Activated T-cell treated with anti-CD3 and anti-CD28 coated beads for 48 hours (primary cell): ENCODE results near the gene TRIAP1.
"Not testable (repeated sequence)": the region's sequence is repeated elsewhere in the genome, so short reads cannot be mapped to it uniquely, and the experiment has no call there.

Source experiments
- DNase-seq: peaks from one replicate; pipeline ENCODE4 v3.0.0-alpha.2; 2020; ENCODE audit warnings: low read depth

The TRIAP1 gene

DNA sequence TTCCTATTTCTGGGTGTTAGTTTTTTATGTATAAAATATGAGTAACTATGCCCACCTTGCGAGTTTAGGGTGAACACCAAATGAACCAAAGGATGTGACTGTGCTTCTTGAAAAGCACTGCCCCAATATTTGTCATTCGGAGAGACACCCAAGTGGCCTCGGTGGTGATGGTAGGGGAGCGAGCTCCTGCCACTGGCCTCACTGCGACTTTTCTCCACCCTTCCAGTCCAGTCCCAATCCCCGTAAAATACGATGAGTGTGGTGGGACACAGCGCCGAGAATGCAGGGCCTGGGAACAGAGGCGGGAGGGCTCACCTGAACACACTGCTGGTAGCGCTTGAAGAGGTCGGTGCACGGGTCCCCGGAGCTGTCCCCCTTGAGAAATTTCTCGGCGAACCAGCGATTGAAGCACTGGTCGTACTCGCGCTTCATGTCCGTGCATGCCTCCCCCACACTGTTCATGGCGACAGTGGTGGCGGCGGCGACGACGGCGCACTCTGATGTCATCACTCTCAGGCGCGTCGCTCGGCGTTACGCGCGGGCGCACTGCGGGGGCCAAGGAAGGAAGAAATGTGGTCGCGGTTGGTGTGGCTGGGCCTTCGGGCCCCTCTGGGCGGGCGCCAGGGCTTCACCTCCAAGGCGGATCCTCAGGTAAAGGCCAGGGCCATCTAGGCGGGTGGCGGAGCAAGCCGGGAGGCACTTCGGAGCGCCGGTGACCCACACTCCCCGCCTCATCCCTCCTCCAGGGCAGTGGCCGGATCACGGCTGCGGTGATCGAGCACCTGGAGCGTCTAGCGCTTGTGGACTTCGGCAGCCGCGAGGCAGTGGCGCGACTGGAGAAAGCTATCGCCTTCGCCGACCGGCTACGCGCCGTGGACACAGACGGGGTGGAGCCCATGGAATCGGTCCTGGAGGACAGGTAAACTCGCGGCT, at the start of gene TRIAP1, which contains the start of gene GATC:
TRIAP1 (minus strand) TSS at position 474 of the 933 bp plus-strand sequence; CDS start at position 462, 12 bp downstream.
GATC (plus strand) TSS at position 534 of the 933 bp plus-strand sequence; CDS start at position 571, 37 bp downstream.
- DNase-seq: peak; percentile 90

DNA sequence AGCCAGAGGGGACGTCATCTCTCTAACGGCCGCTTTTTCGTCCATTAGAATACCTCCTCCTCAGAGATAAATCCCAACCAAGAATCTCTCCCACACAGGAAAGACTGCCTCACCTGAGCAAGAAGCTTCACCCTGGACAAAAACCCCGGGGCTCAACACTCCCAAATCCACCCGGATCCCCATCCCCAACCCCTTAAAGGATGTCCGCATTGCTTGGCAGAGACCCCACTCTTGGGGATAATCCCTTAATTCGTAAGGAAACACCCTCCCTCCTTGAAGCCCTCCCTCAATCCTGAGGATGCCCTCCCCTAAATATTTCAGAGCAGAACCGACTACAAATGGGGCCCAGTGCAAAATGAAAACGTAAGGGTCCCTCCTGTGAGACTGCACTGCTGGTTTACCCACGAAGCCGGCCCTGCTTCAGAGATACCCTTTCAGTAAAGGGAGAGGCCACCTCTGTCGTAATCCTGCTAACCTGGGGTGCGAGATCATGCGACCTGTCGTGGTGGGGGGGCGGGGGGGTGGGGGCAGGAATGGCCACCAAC, 49.1 kb upstream of the TRIAP1 start:
- DNase-seq: no peak

DNA sequence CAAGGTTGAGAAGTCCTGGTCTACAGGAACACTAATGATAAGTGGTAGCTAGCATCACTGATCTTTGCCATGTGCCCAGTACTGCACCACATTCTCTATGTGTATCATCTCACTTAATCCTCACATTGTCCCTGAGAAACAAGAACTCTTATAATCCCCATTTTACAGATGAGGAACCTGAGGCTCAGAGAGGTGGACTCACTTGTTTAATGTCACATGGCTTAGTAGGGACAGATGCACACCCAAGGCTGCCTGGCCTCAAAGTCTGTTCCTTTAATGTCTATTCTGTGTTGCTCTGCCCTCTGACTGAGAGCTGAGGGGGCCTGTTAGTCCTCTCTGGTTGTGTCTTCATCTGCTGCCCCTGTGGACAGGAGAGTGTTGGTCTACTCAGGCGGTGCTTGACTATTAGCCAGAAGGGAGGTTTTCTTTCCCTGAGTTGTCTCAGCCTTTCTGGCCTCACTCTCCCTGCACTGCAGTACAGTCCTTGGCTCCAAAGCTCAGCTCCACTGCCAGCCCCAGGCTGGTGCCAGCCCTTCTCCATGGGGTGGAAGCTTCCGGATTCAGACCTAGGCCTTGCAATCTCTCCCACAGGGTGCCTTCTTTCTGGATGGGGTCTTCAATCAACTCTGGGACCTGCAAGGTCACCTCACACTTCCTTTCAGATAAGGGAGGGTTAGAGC, 44.8 kb upstream of the TRIAP1 start:
- DNase-seq: no peak

DNA sequence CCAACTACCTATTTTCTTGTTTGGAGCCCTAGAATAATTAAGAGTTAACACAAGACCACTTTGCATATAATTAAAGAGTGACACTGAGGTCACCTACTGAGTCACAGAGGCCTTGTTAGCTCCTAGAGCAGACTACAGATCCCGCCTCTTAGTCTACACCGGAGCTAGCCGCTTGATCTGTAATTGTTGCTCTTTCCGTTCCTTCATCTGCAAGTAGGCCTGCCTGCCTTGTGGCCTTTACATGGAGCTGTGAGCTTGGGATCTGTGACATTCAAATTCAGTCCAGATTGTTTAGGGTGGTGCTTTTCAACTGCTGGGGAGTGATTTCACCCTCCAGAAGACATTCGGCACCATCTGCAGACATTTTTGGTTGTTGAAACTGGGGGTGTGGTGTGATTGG, 44.1 kb upstream of the TRIAP1 start:
- DNase-seq: no peak

DNA sequence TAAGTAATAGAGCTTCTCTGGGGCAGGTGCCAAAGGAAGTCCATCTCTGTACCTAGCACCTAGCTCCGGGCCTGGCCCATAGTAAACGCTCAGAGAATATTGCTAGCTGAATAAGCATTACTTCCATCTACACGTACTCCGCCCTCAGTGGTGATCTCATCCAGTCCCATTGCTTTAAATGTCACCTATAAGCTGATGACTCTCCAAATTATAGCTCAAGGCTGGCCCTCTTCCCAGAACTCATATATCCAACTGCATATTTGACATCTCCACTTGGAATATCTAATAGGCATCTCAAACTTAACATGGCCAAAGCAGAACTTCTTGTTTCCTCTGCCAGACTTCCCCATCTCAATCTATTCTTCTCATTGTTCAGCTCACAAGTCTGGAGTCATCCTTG, 42.8 kb upstream of the TRIAP1 start:
- no peak for DNase-seq

DNA sequence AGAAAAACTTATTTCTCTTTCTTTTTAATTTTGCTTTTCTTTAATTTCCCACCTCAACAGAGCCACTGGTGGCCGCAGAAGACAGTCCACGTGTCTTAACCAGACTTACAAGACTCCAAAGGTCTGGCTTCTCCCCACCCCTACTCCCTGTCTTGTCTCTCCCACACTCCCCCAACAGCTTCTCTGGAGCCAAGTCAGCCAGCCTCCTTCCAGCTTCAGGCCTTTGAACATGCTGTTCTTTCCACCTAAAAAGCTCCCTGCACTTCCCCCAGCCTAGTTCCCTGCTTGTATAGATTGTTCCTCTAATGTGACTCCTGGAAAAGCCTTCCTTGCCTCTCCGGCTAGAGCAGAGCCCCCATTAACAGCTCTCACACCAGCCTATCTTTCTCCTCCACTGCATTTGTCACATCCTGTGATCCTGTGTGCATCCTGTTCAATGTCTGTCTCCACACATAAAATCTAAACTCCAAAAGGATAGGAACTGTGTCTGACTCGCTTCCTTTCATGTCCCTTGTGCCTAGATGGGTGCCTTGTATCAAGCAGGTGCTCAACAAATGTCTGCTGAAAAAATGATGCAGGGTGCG, 42.0 kb upstream of the TRIAP1 start:
- no peak for DNase-seq

DNA sequence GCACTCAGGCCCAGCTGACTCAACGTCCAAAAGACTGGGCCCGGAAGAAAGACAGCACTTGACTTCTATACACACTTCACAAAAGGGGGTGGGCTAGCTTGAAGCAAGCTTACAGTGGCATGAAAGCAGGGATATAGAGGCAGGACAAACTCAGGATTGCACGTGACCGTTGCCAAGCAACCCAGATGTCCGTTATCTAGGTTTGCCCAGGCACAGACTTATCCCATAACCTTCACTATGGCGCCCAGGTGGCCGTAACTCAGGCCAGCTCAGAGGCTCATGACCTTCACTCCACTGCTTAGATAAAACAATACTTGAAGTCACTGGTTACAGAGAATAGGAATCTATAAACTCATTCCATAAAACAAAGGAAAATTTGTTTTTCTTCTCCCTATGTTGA, 41.4 kb upstream of the TRIAP1 start:
- not testable (repeated sequence) for DNase-seq

DNA sequence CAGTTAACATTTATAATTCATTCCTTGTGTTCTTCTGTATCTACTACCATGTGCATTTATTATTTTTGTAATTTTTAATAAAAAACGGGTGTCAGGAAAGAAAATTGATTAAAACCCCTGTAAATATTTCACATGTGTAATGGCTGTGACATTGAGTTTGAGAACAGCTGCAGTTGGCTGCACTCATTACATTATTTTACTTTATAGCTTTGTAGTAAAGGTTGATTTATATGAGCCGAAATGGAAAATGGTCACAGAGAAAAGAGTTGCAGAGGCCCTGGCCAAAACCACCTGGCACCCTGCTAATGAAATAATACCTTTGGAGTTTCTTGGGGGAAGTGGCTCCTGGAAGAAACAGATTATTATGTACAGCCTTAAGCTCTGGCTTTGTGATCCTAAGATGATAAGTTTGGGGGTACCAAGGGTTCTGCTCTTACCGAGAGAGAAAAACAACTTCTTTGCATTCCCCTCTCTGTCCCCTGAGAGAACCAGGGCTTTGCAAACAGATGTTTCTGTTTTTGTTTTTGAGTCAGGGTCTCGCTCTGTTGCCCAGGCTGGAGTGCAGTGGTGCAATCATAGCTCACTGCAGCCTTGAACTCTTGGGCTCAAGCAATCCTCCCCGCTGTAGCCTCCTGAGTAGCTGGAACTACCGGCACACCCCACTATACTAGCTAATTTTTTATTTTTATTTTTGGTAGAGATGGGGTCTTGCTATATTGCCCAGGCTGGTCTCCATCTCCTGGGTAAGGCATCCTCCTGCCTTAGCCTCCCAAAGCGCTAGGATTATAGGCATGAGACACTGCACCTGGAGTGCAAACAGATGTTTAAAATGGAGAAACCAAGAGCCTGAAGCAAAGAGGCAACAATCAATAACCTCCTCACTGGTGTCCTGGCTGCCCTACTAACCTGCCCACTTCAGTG, 40.0 kb upstream of the TRIAP1 start:
- no peak for DNase-seq

DNA sequence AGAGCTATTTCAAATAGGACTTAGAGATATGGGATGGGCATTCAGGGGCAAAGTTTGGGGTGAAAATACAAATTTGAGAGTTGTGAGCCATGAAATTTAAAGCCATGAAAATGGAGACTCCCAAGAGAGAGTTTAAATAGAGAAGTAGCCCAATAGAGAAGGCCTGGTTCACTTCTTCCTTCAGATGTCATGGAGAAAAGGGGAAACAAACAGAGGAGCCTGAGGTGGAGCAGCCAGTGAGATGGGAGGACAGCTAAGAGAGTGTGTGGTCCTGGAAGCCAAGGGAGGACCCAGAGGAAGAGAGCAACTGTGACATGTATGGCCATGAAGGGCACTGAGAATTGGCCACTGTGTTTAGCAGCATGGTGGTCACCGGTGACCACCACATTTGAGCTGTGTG, 37.4 kb upstream of the TRIAP1 start:
- DNase-seq: no peak

DNA sequence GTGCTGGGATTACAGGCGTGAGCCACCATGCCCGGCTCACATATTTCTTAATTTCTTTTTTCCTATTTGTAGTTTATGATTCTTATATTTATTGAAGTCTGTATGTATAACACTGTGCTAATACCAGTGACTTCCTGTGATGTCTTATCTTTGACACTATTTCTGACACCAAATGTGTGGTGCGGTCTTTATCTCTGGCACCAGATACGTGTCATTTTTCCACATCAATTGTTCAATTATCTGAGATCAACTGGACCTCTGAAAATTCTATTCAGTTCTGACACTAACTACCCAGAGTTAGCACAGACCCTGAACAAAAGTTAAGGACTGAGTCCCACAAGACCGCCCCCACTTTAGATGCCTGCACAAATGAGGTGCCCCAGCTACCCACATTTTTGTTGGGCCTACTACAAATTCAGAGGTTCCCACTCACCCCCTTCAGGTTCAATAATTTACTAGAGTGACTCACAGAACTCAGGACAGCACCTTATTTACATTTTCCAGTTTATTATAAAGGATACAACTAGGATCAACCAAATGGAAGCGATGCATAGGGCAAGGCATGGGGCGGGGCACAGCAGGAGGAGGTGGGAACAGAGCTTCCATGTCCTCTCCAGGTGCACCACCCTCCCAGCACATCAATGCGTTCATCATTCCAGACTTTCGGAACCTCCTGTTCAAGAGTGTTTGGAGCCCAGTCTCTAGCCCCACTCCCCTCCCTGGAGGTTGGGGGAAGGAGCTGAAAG, 35.0 kb upstream of the TRIAP1 start:
- DNase-seq: no peak

DNA sequence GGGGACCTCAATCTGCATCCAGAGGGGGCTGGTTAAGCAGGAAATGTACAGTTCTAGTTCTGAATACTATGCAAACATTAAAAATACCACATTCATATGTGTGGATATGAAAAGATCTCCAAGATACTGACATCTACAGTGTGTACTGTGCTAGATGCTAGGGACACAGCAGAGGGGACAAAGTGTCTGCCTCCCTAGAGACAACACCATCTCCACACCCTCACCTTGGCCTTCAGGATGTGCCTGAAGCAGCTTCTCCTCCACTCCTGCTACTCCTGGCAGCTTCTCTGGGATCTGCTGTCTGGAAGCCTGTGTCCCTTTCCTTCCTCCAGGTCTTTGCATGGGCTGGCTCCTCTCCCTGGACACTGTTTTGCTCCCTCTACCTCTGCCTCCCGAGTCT, 34.0 kb upstream of the TRIAP1 start:
- no peak for DNase-seq

DNA sequence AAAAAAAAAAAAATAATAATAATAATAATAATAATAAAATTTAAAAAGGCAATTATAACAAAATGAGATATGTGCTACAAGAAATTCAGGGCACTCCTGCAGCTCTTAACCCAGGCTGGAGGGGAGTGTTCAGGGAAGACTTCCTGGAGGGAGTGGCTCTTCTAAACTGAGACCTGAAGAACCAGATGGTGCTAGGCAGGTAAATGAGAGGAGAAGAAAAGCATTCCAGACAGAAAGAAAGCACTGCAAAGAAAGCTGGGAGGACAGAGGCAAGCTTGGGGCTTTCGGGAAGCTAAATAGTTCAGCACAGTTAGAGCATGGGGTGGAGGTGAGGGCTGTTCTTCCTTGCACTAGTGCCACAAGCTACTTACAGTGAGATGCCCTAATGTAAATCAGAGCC, 33.3 kb upstream of the TRIAP1 start:
- no peak for DNase-seq

DNA sequence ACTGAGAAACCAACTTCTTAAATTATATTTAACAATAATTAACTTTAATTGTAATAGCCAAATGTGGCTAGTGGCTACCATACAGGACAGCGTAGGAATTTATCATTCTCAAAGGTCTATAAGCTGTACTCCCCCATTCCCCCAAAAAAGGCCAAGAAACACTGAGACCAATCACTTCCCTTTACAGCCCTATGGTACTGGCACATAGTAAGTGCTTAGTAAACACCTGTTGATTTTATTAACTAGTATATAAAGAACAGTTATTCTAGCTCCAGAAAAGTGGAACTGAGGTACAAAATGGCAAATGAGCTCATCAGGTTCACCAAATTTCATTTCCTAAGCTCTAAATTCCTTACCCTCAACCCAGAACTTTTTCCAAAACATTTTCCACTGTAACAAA, 29.5 kb upstream of the TRIAP1 start:
- no peak for DNase-seq

DNA sequence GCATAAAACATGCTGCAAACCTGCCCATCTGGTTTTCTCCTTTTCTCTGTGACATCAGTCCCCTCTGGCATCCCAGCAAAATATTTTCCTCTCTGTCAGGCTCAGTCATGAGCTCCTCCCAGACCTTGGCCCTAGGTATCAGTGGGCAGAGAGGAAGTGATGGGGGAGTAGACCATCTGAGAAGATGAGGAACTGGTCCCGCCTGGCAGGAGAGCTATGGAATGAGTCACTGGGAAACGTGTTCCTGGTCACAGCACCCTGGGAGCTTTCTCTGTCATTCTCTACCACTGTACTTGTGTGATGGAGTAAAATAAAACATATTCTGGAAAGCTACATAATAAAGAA, 28.4 kb upstream of the TRIAP1 start:
- DNase-seq: no peak

DNA sequence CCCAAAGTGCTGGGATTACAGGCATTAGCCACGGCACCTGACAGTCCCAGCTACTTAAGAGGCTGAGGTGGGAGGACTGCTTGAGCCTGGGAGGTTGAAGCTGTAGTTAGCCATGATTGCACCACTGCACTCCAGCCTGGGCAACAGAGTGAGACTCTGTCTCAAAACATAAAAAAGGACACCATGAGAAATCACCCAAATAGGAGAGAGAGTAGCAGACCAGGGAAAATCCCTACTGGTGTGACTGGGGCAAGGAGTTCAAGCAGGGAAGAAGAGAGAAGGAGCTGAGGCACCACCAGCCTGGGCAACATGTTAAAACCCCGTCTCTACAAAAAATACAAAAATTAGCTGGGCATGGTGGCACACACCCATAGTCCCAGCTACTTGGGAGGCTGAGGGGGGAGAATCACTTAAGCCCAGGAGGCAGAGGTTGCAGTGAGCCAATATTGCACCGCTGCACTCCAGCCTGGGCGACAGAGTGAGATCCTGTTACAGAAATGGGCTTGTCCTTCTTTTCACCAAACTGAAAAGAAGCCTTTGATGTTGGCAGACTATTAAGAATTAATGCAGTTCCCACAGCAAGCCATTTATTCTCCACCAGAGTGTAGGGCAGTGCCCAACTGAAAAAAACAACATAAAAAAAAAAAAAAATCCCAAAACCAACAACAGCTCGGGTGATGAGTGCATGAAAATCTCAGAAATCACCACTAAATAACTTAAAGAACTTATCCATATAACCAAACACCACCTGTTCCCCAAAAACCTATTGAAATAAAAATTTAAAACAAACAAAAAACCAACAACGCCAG, 27.8 kb upstream of the TRIAP1 start:
- no peak for DNase-seq

DNA sequence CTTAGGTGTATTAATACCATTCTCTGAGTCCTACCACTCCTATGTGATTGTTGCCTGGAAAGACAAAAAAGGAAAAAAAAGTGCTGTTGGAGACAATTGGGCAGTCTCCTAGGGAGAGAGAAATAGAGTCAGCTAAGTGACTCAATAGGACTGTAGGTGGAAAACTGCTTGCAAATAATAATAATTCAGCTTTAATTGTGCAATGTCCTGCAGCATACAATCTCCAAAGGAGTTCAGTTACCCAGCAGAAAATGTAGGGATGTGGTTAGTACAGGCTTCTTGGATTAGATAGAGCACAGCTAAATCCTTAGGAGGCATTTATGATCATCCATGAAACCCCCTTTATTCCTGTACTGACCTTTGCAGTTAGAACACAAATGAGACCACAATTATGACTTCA, 26.3 kb upstream of the TRIAP1 start:
- no peak for DNase-seq

DNA sequence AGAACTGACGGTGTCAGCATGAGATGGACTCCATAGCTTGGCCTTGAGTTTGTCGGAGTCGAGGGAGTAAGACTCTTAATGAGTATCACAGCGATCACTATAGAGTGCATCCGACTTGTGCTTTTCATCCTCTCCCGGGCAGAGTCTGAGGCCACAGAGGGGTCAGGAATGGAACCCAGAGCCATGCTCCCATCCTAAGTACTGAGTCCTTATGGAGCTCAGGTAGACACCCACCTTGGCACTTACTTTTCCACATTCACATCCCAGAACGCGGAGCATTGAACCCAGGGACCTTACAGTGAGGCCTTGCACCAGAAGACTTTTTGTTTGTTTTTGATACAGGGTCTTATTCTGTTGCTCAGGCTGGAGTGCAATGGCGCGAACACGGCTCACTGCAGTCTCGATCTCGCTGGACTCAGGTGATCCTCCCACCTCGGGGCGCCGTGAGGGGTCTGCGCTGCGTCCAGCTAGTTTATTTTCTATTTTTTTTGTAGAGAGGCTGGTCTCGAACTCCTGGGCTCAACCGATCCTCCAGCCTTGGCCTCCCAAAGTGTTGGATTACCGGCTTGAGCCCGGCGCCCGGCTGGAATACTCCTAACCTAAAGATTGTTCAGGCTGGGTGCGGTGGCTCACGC, 24.1 kb upstream of the TRIAP1 start:
- no peak for DNase-seq

DNA sequence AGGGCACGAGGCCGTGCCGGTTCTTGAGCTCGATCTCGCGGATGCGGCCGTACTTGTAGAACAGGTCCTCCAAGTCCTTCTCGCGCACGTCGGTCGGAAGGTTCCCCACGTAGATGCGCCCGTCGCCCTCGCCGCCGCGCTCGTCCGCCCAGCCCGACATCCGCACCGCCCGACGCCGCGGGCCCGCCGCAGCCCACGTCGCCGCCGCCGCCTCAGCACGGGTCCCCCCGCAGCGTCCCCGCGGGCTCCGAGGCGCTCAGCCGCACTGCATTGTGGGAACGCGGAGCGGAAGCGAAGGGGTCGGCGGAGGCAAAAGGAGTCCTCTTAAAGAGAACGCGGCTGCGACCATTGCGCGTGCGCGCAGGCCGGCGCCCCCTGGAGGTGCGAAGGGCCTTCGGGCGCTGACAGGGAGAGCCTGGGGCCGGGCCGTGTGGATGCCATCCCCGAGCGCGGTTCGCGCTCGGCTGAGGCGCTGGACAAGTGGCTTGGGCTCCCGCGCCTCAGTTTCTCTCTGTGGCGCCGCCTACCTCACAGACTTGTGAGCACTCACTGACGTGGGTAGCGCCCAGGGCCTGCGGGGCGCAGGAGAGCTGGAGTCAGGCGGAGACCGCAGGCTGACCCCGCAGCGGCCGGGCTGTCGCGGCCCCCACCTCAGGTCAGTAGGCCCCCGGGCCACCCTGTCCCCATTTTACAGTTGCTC, 23.4 kb upstream of the TRIAP1 start, which contains the start of gene SRSF9:
SRSF9 (minus strand) TSS at position 299 of the 700 bp plus-strand sequence; CDS start at position 160, 139 bp downstream.
- peak; percentile 97 for DNase-seq
